ENCODE results near the gene YAF2.

- TF ChIP-seq CEBPB (IDR thresholded peaks at IDR 0.05; ENCODE audit: borderline replicate concordance, low read depth, low read length): no peak
- TF ChIP-seq ZFP37 (CRISPR knock-in tag; IDR thresholded peaks at IDR 0.05; ENCODE audit: borderline replicate concordance): no peak
- no peak for TF ChIP-seq POLR2A (IDR thresholded peaks at IDR 0.05; ENCODE audit: insufficient read depth in 1 of 2, low read depth in 2 of 2, low read length in 2 of 2)
- TF ChIP-seq ZNF780A (CRISPR knock-in tag; IDR thresholded peaks at IDR 0.05): no peak
- TF ChIP-seq ZNF101 (CRISPR knock-in tag; IDR thresholded peaks at IDR 0.05; ENCODE audit: borderline replicate concordance, low read depth): no peak
These were observed 33.7 kb downstream of the YAF2 start for GRCh38 chr12:42204362-42204761.

All from HepG2 (cell line).